Raji (cell line): ENCODE measurements around the gene ATG4D.

Experiments used
- POLR2A ChIP-seq: IDR thresholded peaks from 2 replicates; pipeline ENCODE4 v1.6.1; 2011; ENCODE audit warnings: low read depth, low read length, control low read depth; ENCODE audit not compliant: insufficient read depth

Gene ATG4D

DNA sequence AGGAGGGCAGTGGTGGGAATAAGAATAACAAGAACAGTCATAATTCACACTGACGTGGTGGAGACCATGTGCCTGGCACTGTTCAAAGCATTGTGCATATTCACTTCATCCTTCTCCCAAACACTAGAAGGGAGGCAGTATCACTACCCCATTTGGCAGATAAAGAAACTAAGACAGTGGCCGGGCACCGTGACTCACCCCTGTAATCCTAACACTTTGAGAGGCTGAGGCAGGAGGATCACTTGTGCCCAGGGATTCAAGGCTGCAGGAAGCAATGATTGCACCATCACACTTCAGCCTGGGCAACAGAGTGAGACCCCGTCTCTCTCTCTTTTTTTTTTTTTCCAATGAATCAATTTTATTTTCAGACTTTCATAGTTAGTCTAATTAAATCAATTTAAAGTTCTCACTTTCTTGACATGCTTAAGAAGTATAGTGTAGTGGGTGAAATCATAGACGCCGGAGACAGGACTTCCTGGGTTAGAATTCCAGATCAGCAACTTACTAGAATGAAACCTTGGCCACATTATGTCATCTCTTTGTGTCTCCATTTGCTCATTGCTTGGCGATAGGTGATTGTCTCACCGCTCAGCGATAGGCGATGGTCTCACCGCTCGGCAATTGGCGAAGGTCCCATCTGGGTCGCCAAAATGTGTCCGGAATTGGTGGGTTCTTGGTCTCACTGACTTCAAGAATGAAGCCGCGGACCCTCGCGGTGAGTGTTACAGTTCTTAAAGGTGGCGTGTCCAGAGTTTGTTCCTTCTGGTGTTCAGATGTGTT is 5.3 kb upstream of the ATG4D start:
- TF ChIP-seq POLR2A: no peak

DNA sequence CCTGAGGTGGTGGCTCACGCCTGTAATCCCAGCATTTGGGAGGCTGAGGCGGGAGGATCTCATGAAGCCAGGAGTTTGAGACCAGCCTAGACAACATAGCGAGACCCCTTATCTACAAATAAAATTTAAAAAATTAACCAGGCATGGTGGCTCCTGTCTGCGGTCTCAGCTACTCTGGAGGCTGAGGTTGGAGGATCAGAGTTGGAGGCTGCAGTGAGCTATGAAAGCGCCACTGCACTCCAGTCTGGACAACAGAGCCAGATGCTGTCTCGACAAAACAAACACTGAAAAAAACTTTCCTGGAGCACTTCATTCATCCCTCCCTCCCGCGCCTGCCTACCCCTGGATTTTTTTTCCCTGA is 665 bp upstream of the ATG4D start:
- no peak for TF ChIP-seq POLR2A

DNA sequence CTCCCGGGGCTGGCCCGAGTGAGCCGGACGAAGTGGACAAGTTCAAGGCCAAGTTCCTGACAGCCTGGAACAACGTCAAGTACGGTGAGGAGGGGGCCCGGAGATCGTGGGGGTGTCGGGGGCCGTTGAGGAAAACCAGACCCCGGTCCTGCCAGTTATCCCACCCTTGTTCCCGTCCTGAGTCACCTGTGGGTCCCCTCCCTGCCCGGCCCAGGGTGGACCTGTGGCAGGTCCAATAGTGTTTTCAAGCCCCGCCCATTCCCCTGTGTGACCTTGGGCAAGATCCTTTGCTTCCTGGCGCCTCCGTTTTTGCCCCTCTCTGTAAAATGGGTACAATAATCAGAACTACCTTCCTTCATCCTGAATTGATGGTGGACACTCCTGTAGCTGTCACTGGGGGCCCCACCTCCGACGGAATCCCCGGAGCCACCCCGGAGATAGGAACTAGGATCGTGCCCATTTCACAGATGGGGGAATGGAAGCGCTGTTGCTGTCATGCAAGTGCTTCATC is 593 bp downstream of the ATG4D start:
- TF ChIP-seq POLR2A: no peak; the same call in 1 of the 2 replicates

DNA sequence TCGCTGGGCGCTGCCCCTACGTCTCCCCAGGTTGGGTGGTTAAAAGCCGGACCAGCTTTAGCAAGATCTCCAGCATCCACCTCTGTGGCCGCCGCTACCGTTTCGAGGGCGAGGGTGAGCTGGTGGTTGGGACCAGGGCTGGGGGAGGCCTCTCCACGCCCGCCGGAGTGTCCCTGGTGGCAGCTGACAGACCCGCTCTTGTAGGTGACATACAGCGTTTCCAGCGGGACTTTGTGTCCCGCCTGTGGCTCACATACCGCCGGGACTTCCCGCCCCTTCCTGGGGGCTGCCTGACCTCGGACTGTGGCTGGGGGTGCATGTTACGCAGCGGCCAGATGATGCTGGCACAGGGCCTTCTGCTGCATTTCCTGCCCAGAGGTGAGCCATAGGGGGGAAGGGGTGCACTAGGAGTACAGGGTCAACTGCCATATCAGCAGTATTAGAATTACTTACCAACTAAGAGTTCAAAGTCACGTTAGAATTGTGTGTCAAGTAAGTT is 1.1 kb downstream of the ATG4D start:
- TF ChIP-seq POLR2A: no peak

DNA sequence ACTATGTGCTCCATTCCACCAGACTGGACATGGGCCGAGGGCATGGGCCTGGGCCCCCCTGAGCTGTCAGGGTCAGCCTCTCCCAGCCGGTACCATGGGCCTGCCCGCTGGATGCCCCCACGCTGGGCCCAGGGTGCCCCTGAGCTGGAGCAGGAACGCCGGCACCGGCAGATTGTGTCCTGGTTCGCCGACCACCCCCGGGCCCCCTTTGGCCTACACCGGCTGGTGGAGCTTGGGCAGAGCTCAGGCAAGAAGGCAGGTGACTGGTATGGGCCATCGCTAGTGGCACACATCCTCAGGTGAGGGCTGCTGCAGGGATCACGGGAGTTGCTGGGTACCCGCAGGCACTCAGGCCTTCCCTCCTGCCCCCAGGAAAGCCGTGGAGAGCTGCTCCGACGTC is 3.1 kb downstream of the ATG4D start:
- no peak for TF ChIP-seq POLR2A

DNA sequence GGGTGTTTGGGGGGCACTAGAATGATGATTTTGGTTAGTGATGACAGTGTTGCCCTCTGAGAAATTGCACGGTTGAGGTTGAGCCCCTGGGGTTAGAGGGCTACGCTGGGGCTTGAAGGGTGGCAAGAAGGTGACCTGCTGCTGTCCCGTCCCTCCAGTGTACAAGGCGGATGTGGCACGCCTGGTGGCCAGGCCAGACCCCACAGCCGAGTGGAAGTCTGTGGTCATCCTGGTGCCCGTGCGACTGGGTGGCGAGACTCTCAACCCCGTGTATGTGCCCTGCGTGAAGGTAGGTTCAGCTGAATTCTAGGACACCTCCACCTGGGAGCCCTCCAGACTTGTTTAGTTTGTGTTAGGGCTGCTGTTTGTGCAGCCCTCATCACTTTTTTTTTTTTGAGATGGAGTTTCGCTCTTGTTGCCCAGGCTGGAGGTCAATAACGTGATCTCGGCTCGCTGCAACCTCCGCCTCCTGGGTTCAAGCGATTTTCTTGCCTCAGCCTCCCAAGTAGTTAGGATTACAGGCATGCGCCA is 5.1 kb downstream of the ATG4D start:
- TF ChIP-seq POLR2A: no peak

DNA sequence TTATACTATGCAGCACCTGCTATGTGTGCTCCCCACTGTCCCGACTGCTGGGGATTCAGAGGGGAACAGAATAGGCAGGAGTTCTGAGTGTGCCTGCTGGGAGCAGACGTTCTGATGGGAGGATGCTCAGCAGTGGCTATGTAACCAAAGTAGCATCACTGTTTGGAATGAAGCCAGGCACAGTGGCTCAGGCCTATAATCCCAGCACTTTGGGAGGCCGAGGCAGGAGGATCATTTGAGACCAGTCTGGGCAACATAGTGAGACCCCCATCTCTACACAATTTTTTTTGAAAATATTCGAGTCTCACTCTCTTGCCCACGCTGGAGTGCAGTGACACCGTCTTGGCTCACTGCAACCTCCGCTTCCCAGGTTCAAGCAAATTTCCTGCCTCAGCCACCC is 6.0 kb downstream of the ATG4D start:
- no peak for TF ChIP-seq POLR2A

DNA sequence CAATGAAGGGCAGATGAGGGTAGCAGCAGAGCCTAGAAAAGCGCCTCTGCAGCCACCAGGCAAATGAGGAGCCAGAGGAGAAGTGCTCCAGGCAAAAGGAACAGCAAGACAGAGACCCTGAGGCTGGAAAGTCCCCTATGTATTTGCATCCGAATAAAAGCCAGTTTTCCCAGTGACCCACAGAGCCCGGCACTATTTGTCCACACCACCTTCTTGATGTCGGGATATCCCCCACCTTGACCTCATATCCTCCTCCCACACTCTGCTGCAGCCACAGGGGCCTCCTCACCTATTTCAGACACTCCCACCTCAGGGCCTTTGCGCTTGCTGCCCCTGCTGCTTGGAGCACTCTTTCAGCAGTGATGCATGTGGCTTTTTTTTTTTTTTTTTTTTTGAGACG is 6.6 kb downstream of the ATG4D start:
- TF ChIP-seq POLR2A: no peak

DNA sequence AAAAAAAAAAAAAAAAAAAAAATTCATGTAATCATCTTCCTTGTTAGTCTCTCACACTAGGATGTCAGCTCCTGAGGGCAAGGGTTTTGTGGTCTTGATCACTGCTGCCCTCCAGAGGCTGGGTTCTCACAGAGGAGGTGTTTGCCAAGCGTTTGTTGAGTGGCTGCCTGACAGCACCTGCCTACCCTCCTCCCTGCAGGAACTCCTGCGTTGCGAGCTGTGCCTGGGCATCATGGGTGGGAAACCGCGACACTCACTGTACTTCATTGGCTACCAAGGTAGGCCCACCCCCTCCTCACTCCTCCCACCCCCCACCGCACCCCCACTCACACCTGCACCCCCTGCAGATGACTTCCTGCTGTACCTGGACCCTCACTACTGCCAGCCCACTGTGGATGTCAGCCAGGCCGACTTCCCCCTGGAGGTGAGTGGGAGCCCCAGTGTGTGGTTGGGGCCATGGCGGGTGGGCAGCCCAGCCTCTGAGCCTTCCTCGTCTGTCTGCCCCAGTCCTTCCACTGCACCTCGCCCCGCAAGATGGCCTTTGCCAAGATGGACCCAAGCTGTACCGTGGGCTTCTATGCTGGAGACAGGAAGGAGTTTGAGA is 8.1 kb downstream of the ATG4D start:
- TF ChIP-seq POLR2A: peak; percentile 26; the same call in 1 of the 2 replicates

DNA sequence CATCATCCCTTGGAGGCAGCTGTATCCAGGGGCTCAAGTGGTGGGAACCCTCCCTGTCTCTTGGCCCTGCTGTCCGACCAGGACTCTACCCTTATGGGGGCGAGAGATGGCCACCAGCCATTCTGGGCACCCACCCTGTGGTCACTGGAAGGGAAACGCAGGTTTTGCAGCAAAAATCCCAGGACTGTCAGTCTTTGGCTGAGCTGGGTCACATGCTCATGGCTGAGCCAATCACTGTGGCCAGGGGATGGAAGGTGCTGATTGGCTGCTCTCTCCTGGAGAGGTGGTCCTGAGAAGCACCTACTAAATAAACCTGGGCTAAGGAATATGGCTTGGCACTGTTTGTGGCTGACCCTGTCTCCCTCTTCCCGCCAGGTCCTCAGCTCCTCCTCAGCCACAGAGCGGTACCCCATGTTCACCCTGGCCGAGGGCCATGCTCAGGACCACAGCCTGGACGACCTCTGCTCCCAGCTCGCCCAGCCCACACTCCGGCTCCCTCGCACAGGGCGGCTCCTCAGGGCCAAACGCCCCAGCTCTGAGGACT is 8.9 kb downstream of the ATG4D start:
- TF ChIP-seq POLR2A: 0 out of 2 replicates have a peak, but pooled peaks have one; percentile 13

DNA sequence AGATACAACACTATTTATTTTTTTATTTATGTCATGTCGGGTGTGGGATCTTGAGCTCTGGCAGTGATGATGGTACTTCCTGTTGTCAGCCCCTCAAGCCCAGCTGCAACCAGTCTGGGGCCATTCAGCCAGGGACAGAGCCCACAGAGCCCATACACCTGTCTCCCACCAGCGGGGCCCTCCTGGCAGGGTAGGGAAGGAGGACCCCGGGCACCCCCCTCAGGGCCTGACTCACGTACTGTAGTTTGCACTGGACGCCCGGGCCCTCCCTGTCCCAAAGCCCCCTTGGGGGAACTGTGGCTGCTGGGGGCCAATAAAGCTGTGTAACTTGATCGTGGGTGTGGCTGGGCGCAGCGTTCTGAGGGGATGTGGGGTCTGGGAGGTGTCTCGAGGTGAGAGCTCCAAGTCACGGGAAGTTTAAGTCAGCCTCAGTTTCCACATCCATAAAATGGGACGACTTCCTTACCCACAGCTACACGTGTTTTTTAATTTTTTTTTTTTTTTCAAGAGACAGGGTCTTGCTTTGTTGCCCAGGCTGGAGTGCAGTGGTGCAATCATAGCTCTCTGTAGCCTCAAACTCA is 9.5 kb downstream of the ATG4D start:
- no peak for TF ChIP-seq POLR2A

DNA sequence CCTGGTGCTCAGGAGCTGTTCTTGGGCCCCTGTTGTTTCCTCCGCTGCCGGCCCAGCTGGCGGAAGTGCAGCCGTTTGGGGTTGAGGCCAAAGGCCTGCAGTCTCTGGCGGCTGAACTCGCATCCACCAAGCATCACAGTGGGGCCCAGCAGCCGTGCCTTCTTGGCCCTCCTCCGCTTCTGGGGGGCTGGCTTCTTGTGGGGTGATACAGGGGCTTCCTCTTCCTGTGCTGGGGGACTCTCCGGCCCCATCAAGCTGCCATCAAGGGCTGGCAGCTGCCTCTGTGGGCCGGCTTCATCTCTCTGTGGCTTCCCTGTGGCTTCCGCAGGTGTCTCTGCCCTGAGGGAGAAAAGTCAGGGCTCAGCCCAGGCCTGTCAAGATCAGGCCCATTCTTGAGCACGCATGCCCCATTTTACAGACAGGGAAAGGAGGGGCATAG is 10.3 kb downstream of the ATG4D start:
- no peak for TF ChIP-seq POLR2A

DNA sequence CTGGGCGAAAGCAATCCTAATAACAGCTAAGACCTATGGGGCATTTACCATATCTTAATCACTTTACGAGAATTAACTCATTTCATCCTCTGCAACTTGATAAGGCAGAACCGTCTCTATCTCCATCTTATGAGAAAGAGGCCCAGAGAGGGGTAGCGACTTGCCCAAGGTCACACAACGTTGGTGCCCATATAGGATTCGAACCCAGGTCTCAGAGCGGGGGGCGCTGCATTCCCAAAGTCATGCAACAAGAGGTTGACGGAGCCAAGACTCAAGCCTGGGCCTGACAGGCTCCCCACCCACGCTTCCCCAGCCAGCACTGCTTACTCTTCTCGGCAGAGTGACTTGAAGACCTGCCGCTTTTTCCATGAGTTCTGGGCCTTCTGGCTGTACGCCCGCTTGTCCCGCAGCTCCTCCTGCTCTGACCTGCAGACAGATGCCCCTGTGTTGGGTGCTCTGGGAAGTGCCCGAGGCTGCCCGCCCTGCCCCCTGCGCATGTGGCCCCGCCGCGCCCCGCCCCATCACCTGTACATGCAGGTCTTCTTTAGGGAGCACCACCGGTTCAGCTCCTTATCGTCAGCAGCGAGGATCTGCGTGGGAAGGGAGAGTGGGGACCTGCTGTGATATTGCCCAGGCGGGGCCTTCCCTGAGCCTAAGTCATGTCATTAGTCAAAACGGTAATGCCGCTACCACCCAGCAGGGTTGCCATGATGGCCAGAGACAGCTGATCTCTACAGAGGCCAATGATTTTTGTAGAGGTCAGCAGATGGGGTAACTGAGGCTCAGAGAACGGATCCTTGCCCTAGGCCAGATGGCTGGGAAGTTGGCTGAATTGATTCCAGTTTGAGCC is 11.3 kb downstream of the ATG4D start:
- no peak for TF ChIP-seq POLR2A

DNA sequence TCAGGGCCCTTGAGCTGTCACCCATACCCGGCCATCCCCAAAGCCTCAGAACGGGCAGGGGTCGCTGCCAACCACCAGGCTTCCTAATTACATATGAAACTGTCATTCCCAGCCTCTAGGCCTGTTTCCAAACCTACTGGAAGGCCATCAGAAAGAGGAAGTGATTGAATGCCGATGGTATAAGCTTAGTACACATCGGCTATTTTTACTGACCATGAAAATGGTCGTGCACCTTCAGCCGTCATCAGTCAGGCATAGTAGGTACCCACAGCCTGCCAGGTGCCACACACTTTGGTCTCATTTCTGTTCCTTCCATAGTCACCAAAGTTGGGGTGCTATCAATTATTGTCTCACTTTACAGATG is 11.9 kb downstream of the ATG4D start:
- no peak for TF ChIP-seq POLR2A
